ENCODE measurements around the gene ASAH2. TPM values are rescaled to one million over a fixed set of nuclear protein-coding genes. Genes with fewer than 3 reads are reported as not detected.

ASAH2 gene
- total RNA-seq, 1 donor from 2014 or later, result 11.3 TPM

DNA sequence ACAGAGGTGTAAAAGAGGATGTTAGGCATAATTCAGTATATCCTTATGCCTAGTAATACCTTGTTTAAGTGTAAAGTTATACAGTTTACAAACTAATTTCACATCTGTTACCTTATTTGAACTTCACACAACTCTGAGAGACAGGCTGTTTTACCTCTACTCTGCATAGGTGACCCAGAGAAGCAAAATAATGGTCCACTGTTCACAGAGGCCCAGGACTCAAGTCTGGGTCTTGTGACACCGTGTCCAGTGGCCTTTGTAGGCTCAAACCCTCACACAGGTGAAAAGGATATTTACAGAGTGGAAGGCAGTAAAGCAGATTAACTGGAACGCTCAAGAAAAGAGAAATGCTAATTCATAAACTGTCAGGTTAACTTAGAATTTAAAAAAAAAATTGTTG, 32.1 kb downstream of the ASAH2 start:
- Mint-ChIP-seq H3K4me3 (ENCODE audit: unreplicated experiment) (no peak overlapping the region), H3K4me1 (ENCODE audit: low read depth, unreplicated experiment) (peaks cover 1% of the 10 kb centered on the region), H3K27ac (ENCODE audit: unreplicated experiment) (no peak overlapping the region), H3K27me3 (ENCODE audit: unreplicated experiment) (no peaks in the 10 kb centered on the region), H3K36me3 (ENCODE audit: unreplicated experiment) (no peaks in the 10 kb centered on the region), H3K9me3 (ENCODE audit: unreplicated experiment) (no peaks in the 10 kb centered on the region)
- TF ChIP-seq, protein P1, sequence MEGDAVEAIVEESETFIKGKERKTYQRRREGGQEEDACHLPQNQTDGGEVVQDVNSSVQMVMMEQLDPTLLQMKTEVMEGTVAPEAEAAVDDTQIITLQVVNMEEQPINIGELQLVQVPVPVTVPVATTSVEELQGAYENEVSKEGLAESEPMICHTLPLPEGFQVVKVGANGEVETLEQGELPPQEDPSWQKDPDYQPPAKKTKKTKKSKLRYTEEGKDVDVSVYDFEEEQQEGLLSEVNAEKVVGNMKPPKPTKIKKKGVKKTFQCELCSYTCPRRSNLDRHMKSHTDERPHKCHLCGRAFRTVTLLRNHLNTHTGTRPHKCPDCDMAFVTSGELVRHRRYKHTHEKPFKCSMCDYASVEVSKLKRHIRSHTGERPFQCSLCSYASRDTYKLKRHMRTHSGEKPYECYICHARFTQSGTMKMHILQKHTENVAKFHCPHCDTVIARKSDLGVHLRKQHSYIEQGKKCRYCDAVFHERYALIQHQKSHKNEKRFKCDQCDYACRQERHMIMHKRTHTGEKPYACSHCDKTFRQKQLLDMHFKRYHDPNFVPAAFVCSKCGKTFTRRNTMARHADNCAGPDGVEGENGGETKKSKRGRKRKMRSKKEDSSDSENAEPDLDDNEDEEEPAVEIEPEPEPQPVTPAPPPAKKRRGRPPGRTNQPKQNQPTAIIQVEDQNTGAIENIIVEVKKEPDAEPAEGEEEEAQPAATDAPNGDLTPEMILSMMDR (IDR thresholded peaks at IDR 0.05; ENCODE audit: partially characterized antibody, unreplicated experiment), result no peak
- no peak for DNase-seq

DNA sequence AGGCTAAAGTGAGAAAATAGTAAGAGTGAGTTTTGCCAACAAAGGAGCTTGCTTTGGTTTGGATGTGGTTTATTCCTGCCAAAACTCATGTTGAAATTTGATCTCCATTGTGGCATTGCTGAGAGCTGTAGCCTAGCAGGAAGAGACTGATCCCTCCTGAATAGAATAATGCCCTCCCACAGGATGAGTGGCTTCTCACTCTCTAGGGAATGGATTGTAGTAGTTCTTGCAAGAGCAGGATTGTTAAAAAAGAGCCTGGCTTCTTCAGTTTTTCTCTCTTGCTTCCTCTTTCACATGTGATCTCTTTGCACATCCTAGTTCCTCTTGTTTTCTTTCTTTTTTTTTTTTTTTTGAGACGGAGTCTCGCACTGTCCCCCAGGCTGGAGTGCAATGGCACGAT, 34.4 kb downstream of the ASAH2 start:
- H3K9me3 Mint-ChIP-seq (ENCODE audit: unreplicated experiment), result no peaks in the 10 kb centered on the region
- H3K36me3 Mint-ChIP-seq (ENCODE audit: unreplicated experiment), result peaks cover 4% of the 10 kb centered on the region
- DNase-seq, result no peak
- H3K4me1 Mint-ChIP-seq (ENCODE audit: low read depth, unreplicated experiment), result peaks cover 1% of the 10 kb centered on the region
- TF ChIP-seq, protein P1 (IDR thresholded peaks at IDR 0.05; ENCODE audit: partially characterized antibody, unreplicated experiment), result no peak
- no peaks in the 10 kb centered on the region for H3K27me3 Mint-ChIP-seq (ENCODE audit: unreplicated experiment)
- no peak overlapping the region for H3K27ac Mint-ChIP-seq (ENCODE audit: unreplicated experiment)
- no peak overlapping the region for H3K4me3 Mint-ChIP-seq (ENCODE audit: unreplicated experiment)

DNA sequence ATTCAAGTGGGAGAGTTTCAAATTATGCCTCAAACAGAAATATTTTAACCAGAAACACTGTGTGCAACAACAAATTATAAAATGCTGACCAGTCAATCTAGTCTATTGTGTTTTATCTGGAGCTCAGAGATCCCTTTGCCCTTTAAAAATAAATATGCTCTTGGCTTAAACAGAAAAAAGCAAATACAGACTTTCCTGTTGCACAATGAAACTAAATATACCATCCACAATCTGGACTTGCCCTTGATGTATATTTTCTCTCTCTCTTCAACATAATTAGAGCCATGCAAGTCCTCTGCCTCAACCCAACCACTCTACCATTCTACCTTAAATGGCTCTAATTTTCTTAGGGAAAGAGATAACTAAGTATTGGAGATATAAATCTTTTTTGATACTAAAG, 34.9 kb downstream of the ASAH2 start:
- Mint-ChIP-seq H3K27ac (ENCODE audit: unreplicated experiment) (no peak overlapping the region), H3K9me3 (ENCODE audit: unreplicated experiment) (no peaks in the 10 kb centered on the region), H3K27me3 (ENCODE audit: unreplicated experiment) (no peaks in the 10 kb centered on the region), H3K36me3 (ENCODE audit: unreplicated experiment) (peaks cover 5% of the 10 kb centered on the region), H3K4me3 (ENCODE audit: unreplicated experiment) (no peak overlapping the region), H3K4me1 (ENCODE audit: low read depth, unreplicated experiment) (peaks cover 1% of the 10 kb centered on the region)
- TF ChIP-seq, protein P1 (IDR thresholded peaks at IDR 0.05; ENCODE audit: partially characterized antibody, unreplicated experiment), result no peak
- no peak for DNase-seq

DNA sequence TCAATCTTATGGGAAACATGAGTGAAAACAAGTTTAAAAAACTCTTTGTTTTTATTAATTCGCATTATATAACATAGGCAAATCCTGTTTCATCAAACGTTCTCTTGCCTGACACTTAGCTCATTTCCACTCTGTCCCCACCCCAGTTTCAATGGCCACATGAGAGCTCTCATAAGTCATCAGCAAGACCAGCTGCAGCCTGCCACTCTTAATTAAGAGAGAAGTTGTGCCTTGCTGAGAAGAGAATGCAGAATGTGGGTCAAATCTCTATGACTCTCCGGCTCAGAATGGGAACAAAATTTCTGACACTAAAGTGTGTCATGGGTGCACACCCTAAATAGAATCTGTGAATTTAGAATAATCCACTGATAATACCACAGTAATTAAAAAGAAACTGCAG, 39.6 kb downstream of the ASAH2 start:
- H3K4me3 Mint-ChIP-seq (ENCODE audit: unreplicated experiment), result no peak overlapping the region
- peaks cover 5% of the 10 kb centered on the region for H3K36me3 Mint-ChIP-seq (ENCODE audit: unreplicated experiment)
- peaks cover 2% of the 10 kb centered on the region for H3K9me3 Mint-ChIP-seq (ENCODE audit: unreplicated experiment)
- TF ChIP-seq, protein P1 (IDR thresholded peaks at IDR 0.05; ENCODE audit: partially characterized antibody, unreplicated experiment), result no peak
- no peaks in the 10 kb centered on the region for H3K27me3 Mint-ChIP-seq (ENCODE audit: unreplicated experiment)
- no peak overlapping the region for H3K27ac Mint-ChIP-seq (ENCODE audit: unreplicated experiment)
- no peak for DNase-seq
- H3K4me1 Mint-ChIP-seq (ENCODE audit: low read depth, unreplicated experiment), result peaks cover 3% of the 10 kb centered on the region

DNA sequence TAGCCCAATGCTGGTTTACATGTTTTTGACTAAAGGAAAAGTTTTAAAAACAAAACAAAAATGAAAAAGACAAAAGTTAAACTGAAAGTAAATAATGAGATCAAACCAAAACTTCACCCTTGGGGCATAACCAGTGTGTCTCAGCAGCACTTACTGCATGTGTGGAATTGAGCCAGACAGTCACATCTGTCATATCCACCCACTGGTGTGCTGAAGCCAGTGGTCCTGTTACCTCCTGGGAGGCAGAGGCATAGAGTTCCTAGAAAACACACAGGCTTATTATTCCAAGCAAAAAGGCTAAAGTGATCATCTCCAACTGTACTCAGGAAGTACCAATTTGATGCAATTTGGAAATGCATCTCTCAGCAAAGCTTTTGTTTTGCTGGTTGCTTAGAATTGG, 40.4 kb downstream of the ASAH2 start:
- Mint-ChIP-seq H3K27me3 (ENCODE audit: unreplicated experiment) (no peaks in the 10 kb centered on the region), H3K4me3 (ENCODE audit: unreplicated experiment) (no peak overlapping the region), H3K27ac (ENCODE audit: unreplicated experiment) (no peak overlapping the region), H3K4me1 (ENCODE audit: low read depth, unreplicated experiment) (peaks cover 2% of the 10 kb centered on the region), H3K36me3 (ENCODE audit: unreplicated experiment) (peaks cover 5% of the 10 kb centered on the region), H3K9me3 (ENCODE audit: unreplicated experiment) (peaks cover 2% of the 10 kb centered on the region)
- TF ChIP-seq, protein P1 (IDR thresholded peaks at IDR 0.05; ENCODE audit: partially characterized antibody, unreplicated experiment), result no peak
- DNase-seq, result no peak

Other genes with a start within 250 kb of the ASAH2 start
- gene WASHC2A, start 183.6 kb downstream of the ASAH2 start, total RNA-seq (ENCODE audit: unreplicated experiment), result 58.5 TPM